ENCODE results near the gene PLCL2.
A peak's percentile ranks its signal among the peaks of the same experiment; 100 is the strongest.

DNA sequence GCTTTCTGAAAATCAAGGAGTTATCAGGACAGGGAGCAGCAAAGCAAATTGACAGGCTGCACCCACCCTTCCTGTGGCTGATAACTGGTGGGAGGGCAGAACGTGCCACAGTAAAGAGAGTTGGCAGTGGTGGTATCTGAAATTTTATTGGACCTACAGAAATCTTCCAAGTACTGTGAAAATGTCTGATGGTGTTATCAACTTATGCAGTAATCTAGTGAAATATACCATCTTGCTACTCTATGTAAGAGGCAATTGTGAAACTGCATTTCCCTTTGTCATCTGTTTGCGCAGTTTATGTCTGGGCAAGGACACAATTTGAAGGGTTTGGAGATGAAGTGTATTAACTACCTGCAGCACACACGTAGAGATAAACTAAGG is 1.5 kb downstream of the PLCL2 start:
- TF ChIP-seq, protein P1, sequence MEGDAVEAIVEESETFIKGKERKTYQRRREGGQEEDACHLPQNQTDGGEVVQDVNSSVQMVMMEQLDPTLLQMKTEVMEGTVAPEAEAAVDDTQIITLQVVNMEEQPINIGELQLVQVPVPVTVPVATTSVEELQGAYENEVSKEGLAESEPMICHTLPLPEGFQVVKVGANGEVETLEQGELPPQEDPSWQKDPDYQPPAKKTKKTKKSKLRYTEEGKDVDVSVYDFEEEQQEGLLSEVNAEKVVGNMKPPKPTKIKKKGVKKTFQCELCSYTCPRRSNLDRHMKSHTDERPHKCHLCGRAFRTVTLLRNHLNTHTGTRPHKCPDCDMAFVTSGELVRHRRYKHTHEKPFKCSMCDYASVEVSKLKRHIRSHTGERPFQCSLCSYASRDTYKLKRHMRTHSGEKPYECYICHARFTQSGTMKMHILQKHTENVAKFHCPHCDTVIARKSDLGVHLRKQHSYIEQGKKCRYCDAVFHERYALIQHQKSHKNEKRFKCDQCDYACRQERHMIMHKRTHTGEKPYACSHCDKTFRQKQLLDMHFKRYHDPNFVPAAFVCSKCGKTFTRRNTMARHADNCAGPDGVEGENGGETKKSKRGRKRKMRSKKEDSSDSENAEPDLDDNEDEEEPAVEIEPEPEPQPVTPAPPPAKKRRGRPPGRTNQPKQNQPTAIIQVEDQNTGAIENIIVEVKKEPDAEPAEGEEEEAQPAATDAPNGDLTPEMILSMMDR (IDR thresholded peaks at IDR 0.05), result no peak
- peak in 1 of 3 donors; percentile 5 for TF ChIP-seq POLR2A (IDR thresholded peaks at IDR 0.05)

Measured in body of pancreas (tissue), 4 donors.